Panc1 (cell line): Measurements from ENCODE around the gene TES.

Experiments
- CTCF ChIP-seq: fragments of 450-650 bp; IDR thresholded peaks from 2 replicates; pipeline ENCODE4 v1.5.1; 2017; ENCODE audit warnings: mild to moderate bottlenecking
- POLR2AphosphoS5 ChIP-seq: IDR thresholded peaks from 2 replicates; pipeline ENCODE4 v1.6.1; 2012; ENCODE audit warnings: mild to moderate bottlenecking, low read depth, low read length, moderate library complexity
- TF ChIP-seq, protein P1 (sequence below), 2 experiments: IDR thresholded peaks; 2 replicates each; pipeline ENCODE4 v1.6.1; 2011 to 2012; ENCODE audit warnings: low read depth in 2 of 2, control low read depth in 1 of 2, low read length in 1 of 2, mild to moderate bottlenecking in 1 of 2, moderate library complexity in 1 of 2; ENCODE audit not compliant: insufficient read depth in 1 of 2

- no peak for TF ChIP-seq CTCF
- no peak for TF ChIP-seq POLR2AphosphoS5
- TF ChIP-seq, protein P1, sequence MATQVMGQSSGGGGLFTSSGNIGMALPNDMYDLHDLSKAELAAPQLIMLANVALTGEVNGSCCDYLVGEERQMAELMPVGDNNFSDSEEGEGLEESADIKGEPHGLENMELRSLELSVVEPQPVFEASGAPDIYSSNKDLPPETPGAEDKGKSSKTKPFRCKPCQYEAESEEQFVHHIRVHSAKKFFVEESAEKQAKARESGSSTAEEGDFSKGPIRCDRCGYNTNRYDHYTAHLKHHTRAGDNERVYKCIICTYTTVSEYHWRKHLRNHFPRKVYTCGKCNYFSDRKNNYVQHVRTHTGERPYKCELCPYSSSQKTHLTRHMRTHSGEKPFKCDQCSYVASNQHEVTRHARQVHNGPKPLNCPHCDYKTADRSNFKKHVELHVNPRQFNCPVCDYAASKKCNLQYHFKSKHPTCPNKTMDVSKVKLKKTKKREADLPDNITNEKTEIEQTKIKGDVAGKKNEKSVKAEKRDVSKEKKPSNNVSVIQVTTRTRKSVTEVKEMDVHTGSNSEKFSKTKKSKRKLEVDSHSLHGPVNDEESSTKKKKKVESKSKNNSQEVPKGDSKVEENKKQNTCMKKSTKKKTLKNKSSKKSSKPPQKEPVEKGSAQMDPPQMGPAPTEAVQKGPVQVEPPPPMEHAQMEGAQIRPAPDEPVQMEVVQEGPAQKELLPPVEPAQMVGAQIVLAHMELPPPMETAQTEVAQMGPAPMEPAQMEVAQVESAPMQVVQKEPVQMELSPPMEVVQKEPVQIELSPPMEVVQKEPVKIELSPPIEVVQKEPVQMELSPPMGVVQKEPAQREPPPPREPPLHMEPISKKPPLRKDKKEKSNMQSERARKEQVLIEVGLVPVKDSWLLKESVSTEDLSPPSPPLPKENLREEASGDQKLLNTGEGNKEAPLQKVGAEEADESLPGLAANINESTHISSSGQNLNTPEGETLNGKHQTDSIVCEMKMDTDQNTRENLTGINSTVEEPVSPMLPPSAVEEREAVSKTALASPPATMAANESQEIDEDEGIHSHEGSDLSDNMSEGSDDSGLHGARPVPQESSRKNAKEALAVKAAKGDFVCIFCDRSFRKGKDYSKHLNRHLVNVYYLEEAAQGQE (IDR thresholded peaks at IDR 0.05; ENCODE audit: insufficient read depth in 1 of 2, low read depth in 2 of 2, low read length in 1 of 2), result no peak
Measured at GRCh38 chr7:116222501-116222900, 12.2 kb downstream of the TES start.
